Kidney (tissue), 14 donors: Measurements from ENCODE around the gene FRYL. TPM values are rescaled to one million over a fixed set of nuclear protein-coding genes. Genes with fewer than 3 reads are reported as not detected.

Experiments
- DNase-seq, 5 donors: peaks; one replicate each; pipeline ENCODE4 v3.0.0-alpha.2; 2013 to 2020
- FAIRE-seq: peaks from 2 replicates; lab custom pipeline; 2012; peaks lifted over from hg19 to GRCh38; lab: Jason Lieb, UNC
- H3K27ac ChIP-seq, 2 donors: one replicate each; pipeline ENCODE4 v1.7.0; 2013; ENCODE audit warnings: low read depth in 2 of 2, low read length in 2 of 2, inconsistent platforms in 1 of 2
- H3K27me3 ChIP-seq: one replicate; pipeline ENCODE4 v1.7.1; 2013; ENCODE audit warnings: low read length, inconsistent platforms; ENCODE audit not compliant: control insufficient read depth, insufficient read depth
- H3K36me3 ChIP-seq, 3 donors: one replicate each; pipeline versions ENCODE4 v1.7.0 to v1.7.1; 2013; ENCODE audit warnings: low read length in 3 of 3, control low read depth in 1 of 3, inconsistent platforms in 1 of 3; ENCODE audit not compliant: insufficient read depth in 3 of 3, control insufficient read depth in 2 of 3
- H3K4me1 ChIP-seq, 3 donors: one replicate each; pipeline versions ENCODE4 v1.7.0 to v1.7.1; 2013; ENCODE audit warnings: low read length in 3 of 3, inconsistent platforms in 1 of 3, low read depth in 1 of 3; ENCODE audit not compliant: control insufficient read depth in 2 of 3, insufficient read depth in 2 of 3
- H3K4me3 ChIP-seq, 3 donors: one replicate each; pipeline versions ENCODE4 v1.7.0 to v1.8.1; 2013; ENCODE audit warnings: low read length in 3 of 3, control low read depth in 1 of 3, inconsistent platforms in 1 of 3
- H3K9ac ChIP-seq, 3 donors: one replicate each; pipeline versions ENCODE4 v1.7.0 to v1.7.1; 2013; ENCODE audit warnings: low read length in 3 of 3, control low read depth in 1 of 3, inconsistent platforms in 1 of 3
- H3K9me3 ChIP-seq, 3 donors: one replicate each; pipeline versions ENCODE4 v1.7.0 to v1.7.1; 2013; ENCODE audit warnings: low read length in 3 of 3, control low read depth in 1 of 3, inconsistent platforms in 1 of 3; ENCODE audit not compliant: control insufficient read depth in 2 of 3, insufficient read depth in 1 of 3
- intact Hi-C: fragments of 100-400 bp; cut with DNase I; formaldehyde crosslinking; loops from one replicate; pipeline ENCODE4 v1.11.1; 2022
- polyA plus RNA-seq: library from polyadenylated mRNA; stranded (reverse); fragments of 350-450 nt; fragmentation: Illumina TruSeq; extraction: RNeasy Lipid Tissue Mini Kit (QIAGEN cat#74804); gene quantifications from one replicate; pipeline ENCODE4 v1.2.3, GENCODE V29; 2014; ENCODE audit warnings: low read depth, low replicate concordance; ENCODE audit not compliant: insufficient read depth
- total RNA-seq: library from RNA; stranded (reverse); fragmentation: NEBNext Ultra II Directional; extraction: Animal tissue kit (Norgen Biotek cat#: 25700); gene quantifications from one replicate; pipeline ENCODE4 v1.2.1, GENCODE V29; 2021
- TF ChIP-seq, protein P1 (sequence below): IDR thresholded peaks from 3 replicates; pipeline ENCODE4 v1.5.1; 2012; ENCODE audit warnings: mild to moderate bottlenecking, moderate library complexity, borderline replicate concordance; ENCODE audit not compliant: insufficient read depth; ENCODE audit errors: extremely low read depth
- donor health status: control.
- donor health status: control.
- donor health status: control.
- donor health status: control.
- donor health status: control.
- donor health status: DM: yes; HTN: yes; CAD: no.
- donor health status: Normal renal cell carcinoma (clear cell type).

FRYL gene
- total and polyA plus RNA-seq, 2 donors from 2014 or later = 11.6 to 78.9 TPM

GRCh38 chr4:48629458-48629857 lies 150.6 kb downstream of the FRYL start:
- FAIRE-seq = no peak

DNA sequence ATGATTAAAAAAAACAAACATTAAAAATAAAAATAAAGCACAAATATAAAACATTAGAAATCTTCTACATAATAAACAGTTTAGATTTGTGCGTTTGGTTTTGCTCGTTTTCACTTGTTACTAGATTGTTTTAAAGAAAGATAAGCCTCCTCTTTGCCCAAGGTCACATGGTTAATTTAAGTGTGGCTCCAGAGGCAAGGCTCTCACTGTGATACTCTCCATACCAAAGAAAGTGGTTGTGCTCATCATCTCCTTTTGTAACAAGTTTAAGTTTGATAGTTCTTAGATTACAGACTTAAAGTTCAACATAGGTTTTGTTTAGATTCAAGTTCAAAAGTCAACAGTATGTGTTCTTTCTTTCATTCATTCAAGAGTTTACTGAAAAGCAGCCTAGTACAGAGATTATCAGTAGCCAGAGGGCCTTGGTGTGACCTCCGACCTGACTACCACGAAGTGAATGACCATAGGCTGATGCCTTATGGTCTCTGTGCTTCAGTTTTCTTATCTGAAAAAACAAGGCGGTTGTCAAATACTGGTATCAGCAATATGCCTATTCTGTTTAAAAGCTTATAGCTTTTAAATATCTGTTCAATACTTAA lies 156.8 kb downstream of the FRYL start:
- no peak overlapping the region for H3K27ac ChIP-seq
- H3K9ac ChIP-seq = no peak overlapping the region
- intact Hi-C loops = no loop called here
- H3K36me3 ChIP-seq = peaks cover 0 to 2% (median 0%) of the 10 kb centered on the region in 3 donors
- no peak overlapping the region for H3K4me3 ChIP-seq
- H3K9me3 ChIP-seq = no peaks in the 10 kb centered on the region
- DNase-seq (no peak), FAIRE-seq (no peak)
- TF ChIP-seq, protein P1, sequence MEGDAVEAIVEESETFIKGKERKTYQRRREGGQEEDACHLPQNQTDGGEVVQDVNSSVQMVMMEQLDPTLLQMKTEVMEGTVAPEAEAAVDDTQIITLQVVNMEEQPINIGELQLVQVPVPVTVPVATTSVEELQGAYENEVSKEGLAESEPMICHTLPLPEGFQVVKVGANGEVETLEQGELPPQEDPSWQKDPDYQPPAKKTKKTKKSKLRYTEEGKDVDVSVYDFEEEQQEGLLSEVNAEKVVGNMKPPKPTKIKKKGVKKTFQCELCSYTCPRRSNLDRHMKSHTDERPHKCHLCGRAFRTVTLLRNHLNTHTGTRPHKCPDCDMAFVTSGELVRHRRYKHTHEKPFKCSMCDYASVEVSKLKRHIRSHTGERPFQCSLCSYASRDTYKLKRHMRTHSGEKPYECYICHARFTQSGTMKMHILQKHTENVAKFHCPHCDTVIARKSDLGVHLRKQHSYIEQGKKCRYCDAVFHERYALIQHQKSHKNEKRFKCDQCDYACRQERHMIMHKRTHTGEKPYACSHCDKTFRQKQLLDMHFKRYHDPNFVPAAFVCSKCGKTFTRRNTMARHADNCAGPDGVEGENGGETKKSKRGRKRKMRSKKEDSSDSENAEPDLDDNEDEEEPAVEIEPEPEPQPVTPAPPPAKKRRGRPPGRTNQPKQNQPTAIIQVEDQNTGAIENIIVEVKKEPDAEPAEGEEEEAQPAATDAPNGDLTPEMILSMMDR = no peak
- H3K27me3 ChIP-seq = no peaks in the 10 kb centered on the region
- H3K4me1 ChIP-seq = peaks cover 0 to 15% (median 0%) of the 10 kb centered on the region in 3 donors

More at GRCh38 chr4:48629458-48629857, 150.6 kb downstream of the FRYL start:
- intact Hi-C loops = no loop called here
- Histone ChIP-seq H3K4me1 (no peaks in the 10 kb centered on the region), H3K9ac (no peak overlapping the region), H3K4me3 (no peak overlapping the region), H3K9me3 (no peaks in the 10 kb centered on the region), H3K27ac (no peak overlapping the region), H3K27me3 (no peaks in the 10 kb centered on the region), H3K36me3 (no peaks in the 10 kb centered on the region)
- no peak for DNase-seq
- TF ChIP-seq, protein P1 = no peak

DNA sequence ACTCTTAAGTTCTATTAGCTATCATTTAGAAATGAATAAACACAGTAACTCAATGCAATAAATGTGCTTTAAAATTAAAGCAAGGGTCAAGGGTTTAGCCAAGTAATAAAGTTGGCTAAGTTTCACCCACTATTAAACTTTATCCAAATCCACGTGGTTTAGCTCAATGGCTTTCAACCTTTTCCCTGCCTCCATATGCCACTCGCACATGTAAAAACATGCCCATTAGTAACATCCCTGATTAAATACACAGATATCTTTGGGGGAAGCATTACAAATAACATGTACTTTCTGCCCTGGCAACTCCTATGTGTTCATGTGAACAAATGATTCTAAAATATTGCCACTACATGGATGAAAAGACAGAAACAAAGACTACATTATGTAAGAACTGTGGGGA lies 159.2 kb downstream of the FRYL start:
- Histone ChIP-seq H3K4me3 (peak overlapping the region in 1 of 3 donors; percentile 8), H3K36me3 (peaks cover 0 to 2% (median 2%) of the 10 kb centered on the region in 3 donors), H3K9me3 (no peaks in the 10 kb centered on the region), H3K4me1 (peaks cover 0 to 15% (median 0%) of the 10 kb centered on the region in 3 donors), H3K27me3 (no peaks in the 10 kb centered on the region), H3K27ac (no peak overlapping the region), H3K9ac (no peak overlapping the region)
- TF ChIP-seq, protein P1 = no peak
- intact Hi-C loops = no loop called here
- DNase-seq (no peak), FAIRE-seq (no peak)
